SU-DHL-6 (cell line): Measurements from ENCODE around the gene HOXD10.

Experiments used
- H2AFZ ChIP-seq: fragments of 200-600 bp; sonication (generic); 2 replicates; pipeline ENCODE4 v1.6.1; 2014; ENCODE audit warnings: low read depth, mild to moderate bottlenecking, moderate library complexity, mixed read lengths, antibody characterized with exemption, low read length; ENCODE audit not compliant: severe bottlenecking
- H3F3A ChIP-seq: fragments of 200-600 bp; shearing (Covaris generic); 2 replicates; pipeline ENCODE4 v1.6.0; 2016; ENCODE audit warnings: antibody characterized with exemption, mild to moderate bottlenecking; ENCODE audit not compliant: insufficient read depth
- H3K27ac ChIP-seq: fragments of 200-600 bp; sonication (generic); 2 replicates; pipeline ENCODE4 v1.5.1; 2016; ENCODE audit warnings: low read depth, mild to moderate bottlenecking, low read length, moderate library complexity, mixed read lengths
- H3K27me3 ChIP-seq: fragments of 200-600 bp; sonication (generic), shearing (Covaris generic); 2 replicates; pipeline ENCODE4 v1.6.0; 2014; ENCODE audit warnings: mild to moderate bottlenecking, low read length
- H3K36me3 ChIP-seq: fragments of 200-600 bp; sonication (generic); 2 replicates; pipeline ENCODE4 v1.6.1; 2014; ENCODE audit warnings: mild to moderate bottlenecking, low read length, mixed read lengths
- H3K4me2 ChIP-seq: fragments of 300-600, 200-600 bp; shearing (Covaris generic), sonication (generic); 2 replicates; pipeline ENCODE4 v1.6.0; 2014; ENCODE audit warnings: low read length, low read depth, mild to moderate bottlenecking; ENCODE audit not compliant: poor library complexity, severe bottlenecking
- H3K4me3 ChIP-seq: fragments of 200-600 bp; sonication (generic); 2 replicates; pipeline ENCODE4 v1.5.1; 2014; ENCODE audit warnings: antibody characterized with exemption, low read length, mild to moderate bottlenecking, mixed read lengths; ENCODE audit not compliant: insufficient read depth, poor library complexity, severe bottlenecking
- H3K79me2 ChIP-seq: fragments of 200-600 bp; sonication (generic); 2 replicates; pipeline ENCODE4 v1.6.1; 2014; ENCODE audit warnings: mild to moderate bottlenecking, low read length, moderate library complexity; ENCODE audit not compliant: insufficient read depth
- H3K9ac ChIP-seq: fragments of 200-600 bp; sonication (generic); 2 replicates; pipeline ENCODE4 v1.7.0; 2014; ENCODE audit warnings: mild to moderate bottlenecking, low read length
- H3K9me2 ChIP-seq: fragments of 200-600 bp; sonication (generic); replicated peaks from 2 replicates; pipeline ENCODE4 v1.6.1; 2014; ENCODE audit warnings: low read length; ENCODE audit not compliant: insufficient read depth
- H3K9me3 ChIP-seq: fragments of 200-600 bp; sonication (generic); 2 replicates; pipeline ENCODE4 v1.6.1; 2014; ENCODE audit warnings: low read length, mixed read lengths; ENCODE audit not compliant: insufficient read depth
- H4K20me1 ChIP-seq: fragments of 200-600 bp; sonication (generic); 2 replicates; pipeline ENCODE4 v1.6.1; 2014; ENCODE audit warnings: low read depth, mild to moderate bottlenecking, antibody characterized with exemption, low read length, moderate library complexity, mixed read lengths
- CTCF ChIP-seq: fragments of 200-600 bp; sonication (generic); IDR thresholded peaks from one replicate; pipeline ENCODE4 v1.5.1; 2017; ENCODE audit warnings: antibody characterized with exemption, mild to moderate bottlenecking, low read length, moderate library complexity; ENCODE audit not compliant: insufficient read depth, poor library complexity, severe bottlenecking
- EZH2phosphoT487 ChIP-seq: fragments of 200-600 bp; sonication (generic), shearing (Covaris generic); conservative IDR thresholded peaks from 2 replicates; pipeline ENCODE4 v1.6.1; 2018; ENCODE audit warnings: mild to moderate bottlenecking, antibody characterized with exemption, low read length, moderate library complexity, mixed read lengths

The HOXD10 gene

DNA sequence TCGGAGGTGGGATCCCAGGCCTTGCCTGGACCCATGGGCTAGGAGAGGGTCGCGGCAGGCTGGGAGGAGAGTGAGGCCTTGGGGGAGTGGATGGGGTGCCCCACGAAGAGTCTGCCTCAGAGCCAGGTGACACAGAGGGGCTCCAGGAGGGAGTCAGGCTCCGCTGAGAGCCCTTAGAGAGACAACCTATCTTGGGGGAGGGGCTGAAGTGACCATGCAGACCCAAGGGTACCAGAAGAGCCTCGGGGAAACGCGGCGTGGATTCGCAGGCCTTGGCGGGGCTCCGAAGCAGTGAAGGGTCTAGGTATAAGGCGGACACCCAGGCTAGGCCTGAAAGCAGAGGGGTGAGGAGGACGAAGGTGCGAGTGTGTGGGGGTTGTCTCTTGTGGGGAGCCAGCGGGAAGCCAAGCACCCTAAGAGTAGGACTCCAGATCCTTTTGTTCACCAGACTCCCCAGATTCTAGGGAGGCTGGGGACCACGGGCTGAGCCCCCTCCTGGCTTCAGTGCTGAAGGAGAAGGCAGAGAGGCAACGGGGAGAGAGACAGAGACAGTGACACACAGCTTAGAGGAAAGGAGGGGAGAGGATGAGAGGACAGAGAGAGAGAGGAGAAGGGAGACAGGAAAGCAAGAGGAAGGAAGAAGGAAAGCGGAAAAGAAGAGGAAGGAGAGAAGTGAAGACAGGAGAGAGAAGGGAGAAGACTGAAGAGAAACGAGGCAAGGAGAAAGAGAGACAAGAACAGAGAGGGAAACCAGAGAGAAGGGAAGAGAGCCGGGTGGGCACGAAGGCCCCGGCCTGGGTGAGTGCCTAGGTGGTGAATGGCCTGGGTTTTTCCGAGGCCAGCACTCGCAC, 10.6 kb upstream of the HOXD10 start:
- Histone ChIP-seq H3F3A (no peaks in the 10 kb centered on the region), H3K9ac (no peak overlapping the region), H3K36me3 (no peaks in the 10 kb centered on the region), H3K9me3 (no peaks in the 10 kb centered on the region), H3K27ac (no peak overlapping the region), H3K9me2 (no peaks in the 10 kb centered on the region), H4K20me1 (no peaks in the 10 kb centered on the region), H3K4me3 (no peak overlapping the region), H3K4me2 (no peak overlapping the region), H2AFZ (no peak overlapping the region), H3K79me2 (no peaks in the 10 kb centered on the region), H3K27me3 (no peaks in the 10 kb centered on the region)
- no peak for TF ChIP-seq CTCF
- no peak for TF ChIP-seq EZH2phosphoT487

- Histone ChIP-seq H4K20me1 (no peaks in the 10 kb centered on the region), H3K36me3 (no peaks in the 10 kb centered on the region), H3K4me2 (no peak within 1 kb of the TSS), H3K9me2 (no peaks in the 10 kb centered on the region), H2AFZ (no peak within 1 kb of the TSS), H3K79me2 (no peaks in the 10 kb centered on the region), H3K27ac (no peak within 1 kb of the TSS), H3K27me3 (no peaks in the 10 kb centered on the region), H3F3A (no peaks in the 10 kb centered on the region), H3K9ac (no peak within 1 kb of the TSS), H3K4me3 (no peak within 1 kb of the TSS), H3K9me3 (no peaks in the 10 kb centered on the region)
- no peak for TF ChIP-seq EZH2phosphoT487
Observed at GRCh38 chr2:176106581-176107539, 9.7 kb upstream of the HOXD10 start, which contains the start of gene HOXD11. TSS of gene HOXD11 (plus strand) at chr2:176107280. CDS start at chr2:176107356, 76 bp downstream.

DNA sequence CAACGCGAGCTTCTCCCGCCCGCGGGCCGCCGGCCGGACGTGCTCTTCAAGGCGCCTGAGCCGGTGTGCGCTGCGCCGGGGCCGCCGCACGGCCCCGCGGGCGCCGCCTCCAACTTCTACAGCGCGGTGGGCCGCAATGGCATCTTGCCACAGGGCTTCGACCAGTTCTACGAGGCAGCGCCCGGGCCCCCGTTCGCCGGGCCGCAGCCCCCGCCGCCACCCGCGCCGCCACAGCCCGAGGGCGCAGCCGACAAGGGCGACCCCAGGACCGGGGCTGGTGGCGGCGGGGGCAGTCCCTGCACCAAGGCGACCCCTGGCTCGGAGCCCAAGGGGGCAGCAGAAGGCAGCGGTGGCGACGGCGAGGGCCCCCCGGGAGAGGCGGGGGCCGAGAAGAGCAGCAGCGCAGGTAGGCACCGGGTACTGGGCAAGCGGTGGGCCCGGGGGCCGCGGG, 8.8 kb upstream of the HOXD10 start:
- no peak overlapping the region for H3K4me3 ChIP-seq
- no peaks in the 10 kb centered on the region for H3K36me3 ChIP-seq
- no peak overlapping the region for H3K9ac ChIP-seq
- no peaks in the 10 kb centered on the region for H3K79me2 ChIP-seq
- H3K4me2 ChIP-seq, result no peak overlapping the region
- no peak overlapping the region for H3K27ac ChIP-seq
- TF ChIP-seq EZH2phosphoT487 (no peak), CTCF (no peak)
- H3K9me2 ChIP-seq, result no peaks in the 10 kb centered on the region
- H4K20me1 ChIP-seq, result no peaks in the 10 kb centered on the region
- no peaks in the 10 kb centered on the region for H3K9me3 ChIP-seq
- no peaks in the 10 kb centered on the region for H3F3A ChIP-seq
- no peak overlapping the region for H2AFZ ChIP-seq
- no peaks in the 10 kb centered on the region for H3K27me3 ChIP-seq
